DND-41 (cell line): ENCODE measurements around the gene C2CD2L.
"Not testable (repeated sequence)": the region's sequence is repeated elsewhere in the genome, so short reads cannot be mapped to it uniquely, and the experiment has no call there.

Source experiments
- EZH2 ChIP-seq: IDR thresholded peaks from 3 replicates; pipeline ENCODE4 v1.6.1; 2012; ENCODE audit warnings: borderline replicate concordance, low read depth, mild to moderate bottlenecking, moderate library complexity, low read length, inconsistent platforms; ENCODE audit not compliant: severe bottlenecking
- TF ChIP-seq, protein P1 (sequence below): IDR thresholded peaks from 2 replicates; pipeline ENCODE4 v1.5.1; 2012; ENCODE audit warnings: borderline replicate concordance, low read length, moderate library complexity, mild to moderate bottlenecking; ENCODE audit not compliant: poor library complexity, severe bottlenecking; ENCODE audit errors: extremely low read depth

DNA sequence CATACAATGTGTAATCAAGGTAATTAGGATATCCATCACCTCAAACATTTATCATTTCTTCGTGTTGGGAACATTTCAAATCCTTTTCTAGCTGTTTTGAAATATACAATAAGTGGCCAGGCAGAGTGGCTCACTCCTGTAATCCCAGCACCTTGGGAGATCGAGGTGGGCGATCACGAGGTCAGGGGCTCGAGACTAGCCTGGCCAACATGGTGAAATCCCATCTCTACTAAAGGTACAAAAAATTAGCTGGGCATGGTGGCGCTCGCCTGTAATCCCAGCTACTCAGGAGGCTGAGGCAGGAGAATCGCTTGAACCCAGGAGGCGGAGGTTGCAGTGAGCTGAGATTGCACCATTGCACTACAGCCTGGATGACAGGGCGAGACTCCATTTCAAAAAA, 32.1 kb downstream of the C2CD2L start:
- not testable (repeated sequence) for TF ChIP-seq EZH2
- TF ChIP-seq, protein P1, sequence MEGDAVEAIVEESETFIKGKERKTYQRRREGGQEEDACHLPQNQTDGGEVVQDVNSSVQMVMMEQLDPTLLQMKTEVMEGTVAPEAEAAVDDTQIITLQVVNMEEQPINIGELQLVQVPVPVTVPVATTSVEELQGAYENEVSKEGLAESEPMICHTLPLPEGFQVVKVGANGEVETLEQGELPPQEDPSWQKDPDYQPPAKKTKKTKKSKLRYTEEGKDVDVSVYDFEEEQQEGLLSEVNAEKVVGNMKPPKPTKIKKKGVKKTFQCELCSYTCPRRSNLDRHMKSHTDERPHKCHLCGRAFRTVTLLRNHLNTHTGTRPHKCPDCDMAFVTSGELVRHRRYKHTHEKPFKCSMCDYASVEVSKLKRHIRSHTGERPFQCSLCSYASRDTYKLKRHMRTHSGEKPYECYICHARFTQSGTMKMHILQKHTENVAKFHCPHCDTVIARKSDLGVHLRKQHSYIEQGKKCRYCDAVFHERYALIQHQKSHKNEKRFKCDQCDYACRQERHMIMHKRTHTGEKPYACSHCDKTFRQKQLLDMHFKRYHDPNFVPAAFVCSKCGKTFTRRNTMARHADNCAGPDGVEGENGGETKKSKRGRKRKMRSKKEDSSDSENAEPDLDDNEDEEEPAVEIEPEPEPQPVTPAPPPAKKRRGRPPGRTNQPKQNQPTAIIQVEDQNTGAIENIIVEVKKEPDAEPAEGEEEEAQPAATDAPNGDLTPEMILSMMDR = not testable (repeated sequence)
